H9 (cell line): ENCODE data around the gene TMEM158. TPM values are rescaled to one million over a fixed set of nuclear protein-coding genes. Genes with fewer than 3 reads are reported as not detected.

Experiments used
- DNase-seq: peaks from one replicate; pipeline ENCODE4 v3.0.0-alpha.2; 2017
- H2AFZ ChIP-seq: one replicate; pipeline ENCODE4 v1.6.1; 2013; ENCODE audit warnings: mild to moderate bottlenecking, low read length, control low read depth, moderate library complexity
- H2AK5ac ChIP-seq: 2 replicates; pipeline ENCODE4 v1.6.1; 2013; ENCODE audit warnings: low read length, control low read depth, mixed read lengths; ENCODE audit not compliant: insufficient read length
- H2BK120ac ChIP-seq: one replicate; pipeline ENCODE4 v1.6.1; 2013; ENCODE audit warnings: low read depth, mild to moderate bottlenecking, low read length, control low read depth, inconsistent platforms; ENCODE audit not compliant: poor library complexity, severe bottlenecking
- H2BK12ac ChIP-seq: 2 replicates; pipeline ENCODE4 v1.6.1; 2013; ENCODE audit warnings: low read length, control low read depth, mixed read lengths, low read depth; ENCODE audit not compliant: insufficient read length
- H2BK15ac ChIP-seq: 2 replicates; pipeline ENCODE4 v1.6.1; 2013; ENCODE audit warnings: low read depth, low read length, control low read depth
- H2BK20ac ChIP-seq: one replicate; pipeline ENCODE4 v1.6.1; 2013; ENCODE audit warnings: low read depth, mild to moderate bottlenecking, low read length, control low read depth, inconsistent platforms; ENCODE audit not compliant: poor library complexity, severe bottlenecking
- H2BK5ac ChIP-seq: 2 replicates; pipeline ENCODE4 v1.6.1; 2013; ENCODE audit warnings: low read length, control low read depth, mixed read lengths; ENCODE audit not compliant: insufficient read length
- H3K14ac ChIP-seq: 2 replicates; pipeline ENCODE4 v1.6.1; 2013; ENCODE audit warnings: low read length, control low read depth; ENCODE audit not compliant: insufficient read depth
- H3K18ac ChIP-seq: 2 replicates; pipeline ENCODE4 v1.6.1; 2013; ENCODE audit warnings: low read depth, mild to moderate bottlenecking, mixed read lengths, low read length, control low read depth; ENCODE audit not compliant: insufficient read length
- H3K23ac ChIP-seq: 2 replicates; pipeline ENCODE4 v1.6.1; 2013; ENCODE audit warnings: low read length, control low read depth, mixed read lengths, low read depth; ENCODE audit not compliant: insufficient read length
- H3K23me2 ChIP-seq: 2 replicates; pipeline ENCODE4 v1.6.1; 2013; ENCODE audit warnings: low read depth, mild to moderate bottlenecking, mixed read lengths, low read length, control low read depth; ENCODE audit not compliant: insufficient read length, poor library complexity, severe bottlenecking
- H3K27ac ChIP-seq: 2 replicates; pipeline ENCODE4 v1.5.1; 2013; ENCODE audit warnings: low read length, control low read depth, mixed read lengths, low read depth; ENCODE audit not compliant: insufficient read length
- H3K27me3 ChIP-seq: 2 replicates; pipeline ENCODE4 v1.6.1; 2013; ENCODE audit warnings: low read length, control low read depth, inconsistent platforms; ENCODE audit not compliant: insufficient read depth
- H3K4ac ChIP-seq: 2 replicates; pipeline ENCODE4 v1.6.1; 2013; ENCODE audit warnings: low read depth, mild to moderate bottlenecking, control low read depth, inconsistent platforms, low read length, moderate library complexity
- H3K4me1 ChIP-seq: 2 replicates; pipeline ENCODE4 v1.6.1; 2013; ENCODE audit warnings: low read length, control low read depth, inconsistent platforms; ENCODE audit not compliant: insufficient read depth
- H3K4me2 ChIP-seq: 2 replicates; pipeline ENCODE4 v1.6.1; 2013; ENCODE audit warnings: low read length, control low read depth, mixed read lengths; ENCODE audit not compliant: insufficient read length, insufficient read depth
- H3K56ac ChIP-seq: 2 replicates; pipeline ENCODE4 v1.6.1; 2013; ENCODE audit warnings: low read depth, mild to moderate bottlenecking, mixed read lengths, low read length, control low read depth; ENCODE audit not compliant: insufficient read length
- H3K79me1 ChIP-seq: 2 replicates; pipeline ENCODE4 v1.6.1; 2013; ENCODE audit warnings: low read depth, mild to moderate bottlenecking, moderate library complexity, low read length, control low read depth, inconsistent platforms; ENCODE audit not compliant: insufficient read depth, poor library complexity, severe bottlenecking
- H3K79me2 ChIP-seq: 2 replicates; pipeline ENCODE4 v1.6.1; 2013; ENCODE audit warnings: low read length, control low read depth, inconsistent platforms; ENCODE audit not compliant: insufficient read depth
- H3K9ac ChIP-seq: 2 replicates; pipeline ENCODE4 v1.6.1; 2013; ENCODE audit warnings: low read length, control low read depth, mixed read lengths; ENCODE audit not compliant: insufficient read length; ENCODE audit errors: extremely low read depth
- H3K9me3 ChIP-seq: one replicate; pipeline ENCODE4 v1.6.1; 2013; ENCODE audit warnings: low read depth, low read length, inconsistent platforms; ENCODE audit not compliant: control insufficient read depth
- H3T11ph ChIP-seq: one replicate; pipeline ENCODE4 v1.6.1; 2013; ENCODE audit warnings: mild to moderate bottlenecking, low read length, control low read depth, inconsistent platforms
- H4K20me1 ChIP-seq: one replicate; pipeline ENCODE4 v1.6.1; 2013; ENCODE audit not compliant: control insufficient read depth, insufficient read length, insufficient read depth
- H4K5ac ChIP-seq: 2 replicates; pipeline ENCODE4 v1.6.1; 2013; ENCODE audit warnings: low read depth, mild to moderate bottlenecking, mixed read lengths, low read length, control low read depth; ENCODE audit not compliant: insufficient read length
- H4K8ac ChIP-seq: replicated peaks from 2 replicates; pipeline ENCODE4 v1.6.1; 2013; ENCODE audit warnings: low read length, control low read depth, mixed read lengths, low read depth; ENCODE audit not compliant: insufficient read length
- H4K91ac ChIP-seq: 2 replicates; pipeline ENCODE4 v1.6.1; 2013; ENCODE audit warnings: low read depth, mild to moderate bottlenecking, moderate library complexity, mixed read lengths, low read length, control low read depth; ENCODE audit not compliant: insufficient read length
- H3K27ac Mint-ChIP-seq, 3 experiments: 2 replicates in 2 of 3; 3 replicates in 1 of 3; pipeline ENCODE4 v1.8.0; 2020 to 2021; ENCODE audit warnings: mixed read lengths in 3 of 3, mild to moderate bottlenecking in 1 of 3, moderate library complexity in 1 of 3
- H3K27me3 Mint-ChIP-seq: 2 replicates; pipeline ENCODE4 v1.8.0; 2021; ENCODE audit warnings: low read depth, mild to moderate bottlenecking, moderate library complexity, mixed read lengths
- H3K36me3 Mint-ChIP-seq, 3 experiments: 2 replicates in 2 of 3; 3 replicates in 1 of 3; pipeline ENCODE4 v1.8.0; 2020 to 2021; ENCODE audit warnings: low read depth in 3 of 3, mixed read lengths in 3 of 3; ENCODE audit not compliant: insufficient read depth in 1 of 3
- H3K4me1 Mint-ChIP-seq, 2 experiments: 2 replicates each; pipeline ENCODE4 v1.8.0; 2020; ENCODE audit warnings: mixed read lengths in 2 of 2
- H3K4me3 Mint-ChIP-seq, 2 experiments: 2 replicates in 1 of 2; 3 replicates in 1 of 2; pipeline ENCODE4 v1.8.0; 2020 to 2021; ENCODE audit warnings: mild to moderate bottlenecking in 2 of 2, mixed read lengths in 2 of 2, moderate library complexity in 1 of 2
- H3K9me3 Mint-ChIP-seq, 2 experiments: 2 replicates in 1 of 2; 3 replicates in 1 of 2; pipeline ENCODE4 v1.8.0; 2020; ENCODE audit warnings: mild to moderate bottlenecking in 2 of 2, mixed read lengths in 2 of 2, moderate library complexity in 1 of 2
- CTCF ChIP-seq: fragments of 200-600 bp; sonication (generic); conservative IDR thresholded peaks from 3 replicates; pipeline ENCODE4 v1.8.0; 2021; ENCODE audit warnings: antibody characterized with exemption, mild to moderate bottlenecking
- WGBS: extraction: QIAGEN DNeasy Blood & Tissue Kit; methylation state at CpG from one replicate; pipeline ENCODE4 v1.1.7; 2013; ENCODE audit warnings: missing lambda C conversion rate, low lambda C conversion rate, mixed read lengths; ENCODE audit not compliant: insufficient read length; ENCODE audit errors: extremely low coverage; 5-methylcytosine and 5-hydroxymethylcytosine counted together
- total RNA-seq: library from RNA; stranded (reverse); gene quantifications from 2 replicates; pipeline ENCODE4 v1.2.1, GENCODE V29; 2021

TMEM158 gene
- total RNA-seq, 1 experiment from 2014 or later: 29.1 TPM

GRCh38 chr3:45246241-45246640 is 20.2 kb upstream of the TMEM158 start:
- no peak for DNase-seq
- H3K27me3 ChIP-seq: 0 out of 2 replicates have a peak, but pooled peaks cover 2% of the 10 kb centered on the region
- H3K27ac ChIP-seq: no peak overlapping the region
- no peaks in the 10 kb centered on the region for H4K20me1 ChIP-seq
- Mint-ChIP-seq H3K9me3 (no peaks in the 10 kb centered on the region; a peak in 1 of 5 replicates), H3K27ac (no peak overlapping the region), H3K36me3 (no peaks in the 10 kb centered on the region), H3K27me3 (peaks cover 1% of the 10 kb centered on the region), H3K4me1 (peaks cover 13 to 21% of the 10 kb centered on the region in 2 experiments), H3K4me3 (no peak overlapping the region)
- H3K4ac ChIP-seq: no peak overlapping the region
- no peak overlapping the region for H2BK20ac ChIP-seq
- H3K18ac ChIP-seq: no peak overlapping the region
- H3K56ac ChIP-seq: no peak overlapping the region
- H3K23ac ChIP-seq: no peak overlapping the region
- H4K91ac ChIP-seq: no peak overlapping the region
- H2AFZ ChIP-seq: no peak overlapping the region
- no peak overlapping the region for H3K9ac ChIP-seq
- no peak overlapping the region for H3T11ph ChIP-seq
- H4K5ac ChIP-seq: no peak overlapping the region
- no peak overlapping the region for H3K14ac ChIP-seq
- no peak overlapping the region for H2BK5ac ChIP-seq
- no peaks in the 10 kb centered on the region for H3K9me3 ChIP-seq
- H3K79me1 ChIP-seq: no peaks in the 10 kb centered on the region
- TF ChIP-seq CTCF: no peak
- H3K23me2 ChIP-seq: no peaks in the 10 kb centered on the region
- H2AK5ac ChIP-seq: no peak overlapping the region
- H3K4me2 ChIP-seq: no peak overlapping the region
- WGBS: no CpG with 5 or more reads among the region's 3 CpGs
- no peak overlapping the region for H2BK15ac ChIP-seq
- H2BK12ac ChIP-seq: no peak overlapping the region
- H3K79me2 ChIP-seq: no peaks in the 10 kb centered on the region
- H4K8ac ChIP-seq: no peak overlapping the region
- no peaks in the 10 kb centered on the region for H3K4me1 ChIP-seq
- H2BK120ac ChIP-seq: no peak overlapping the region
